Measurements from ENCODE around the gene GJC3. TPM values are rescaled to one million over a fixed set of nuclear protein-coding genes. Genes with fewer than 3 reads are reported as not detected.

GJC3 gene
- total RNA-seq, 4 donors from 2014 or later = not detected

- TF ChIP-seq CTCF (IDR thresholded peaks at IDR 0.05) = no peak
- no peak for TF ChIP-seq POLR2A (IDR thresholded peaks at IDR 0.05; ENCODE audit: low read depth)
- no peaks in the 10 kb centered on the region for H3K9me3 ChIP-seq
- intact Hi-C loops (cut with DNase I) = no loop called here
- no peak for DNase-seq (ENCODE audit: extremely low spot score)
- no peaks in the 10 kb centered on the region for H3K4me1 ChIP-seq
- no peaks in the 10 kb centered on the region for H3K27me3 ChIP-seq
- H3K27ac ChIP-seq (replicated peaks in 1 of 4) = no peak overlapping the region
- WGBS = 93% methylated on average over 5 of the region's 5 CpGs
- no peaks in the 10 kb centered on the region for H3K36me3 ChIP-seq
- H3K4me3 ChIP-seq = no peak overlapping the region
These were observed 52.9 kb downstream of the GJC3 start for GRCh38 chr7:99876491-99876890.

Small RNA genes lying within 50 kb of the gene (small RNA-seq; reads per million reads assigned to genes)
- 0 reads per million in 3 donors for gene RF00019
- gene RF00561 = 0 reads per million in 3 donors

Other genes with a start within 250 kb of the GJC3 start
- 1 to 10 TPM in 3 of 4 donors, under 1 TPM in 1; 0.91 to 4.6 (median 2.3) TPM for gene CYP3A5, start 249.6 kb downstream of the GJC3 start, total RNA-seq
- under 1 TPM in 2 of 4 donors, not detected in 2; 0.26 to 0.34 TPM for gene CYP3A7, start 194.4 kb downstream of the GJC3 start, total RNA-seq
- gene CYP3A4, start 145.4 kb downstream of the GJC3 start, total RNA-seq = not detected
- not detected for gene CYP3A43, start 101.6 kb downstream of the GJC3 start, total RNA-seq
- gene OR2AE1, start 52.6 kb downstream of the GJC3 start, total RNA-seq = under 1 TPM in 1 of 4 donors, not detected in 3; 0.65 TPM
- 10 to 100 TPM; 21.2 to 27.8 (median 24.7) TPM for gene TRIM4, start 10.1 kb downstream of the GJC3 start, total RNA-seq
- gene AZGP1, start 46.4 kb upstream of the GJC3 start, total RNA-seq = 1 to 10 TPM; 2.5 to 3.4 (median 3.0) TPM
- 10 to 100 TPM; 22.7 to 27.0 (median 24.0) TPM for gene ZKSCAN1, start 86.0 kb upstream of the GJC3 start, total RNA-seq
- 10 to 100 TPM; 12.9 to 18.4 (median 16.1) TPM for gene ZSCAN21, start 120.2 kb upstream of the GJC3 start, total RNA-seq
- 10 to 100 TPM; 15.6 to 25.3 (median 20.7) TPM for gene ZNF3, start 152.1 kb upstream of the GJC3 start, total RNA-seq
- gene COPS6, start 159.3 kb upstream of the GJC3 start, total RNA-seq = 10 to 100 TPM; 49.4 to 97.6 (median 73.7) TPM
- gene MCM7, start 171.8 kb upstream of the GJC3 start, total RNA-seq = 10 to 100 TPM; 35.3 to 60.3 (median 41.1) TPM
- gene AP4M1, start 172.0 kb upstream of the GJC3 start, total RNA-seq = 10 to 100 TPM; 19.9 to 31.7 (median 26.1) TPM
- 10 to 100 TPM; 48.5 to 92.1 (median 77.8) TPM for gene TAF6, start 189.7 kb upstream of the GJC3 start, total RNA-seq
- 10 to 100 TPM in 3 of 4 donors, 1 to 10 TPM in 1; 8.3 to 16.2 (median 13.3) TPM for gene CNPY4, start 190.0 kb upstream of the GJC3 start, total RNA-seq
- 1 to 10 TPM; 3.1 to 8.8 (median 5.0) TPM for gene MBLAC1, start 197.3 kb upstream of the GJC3 start, total RNA-seq
- 100 to 1,000 TPM; 117 to 184 (median 152) TPM for gene LAMTOR4, start 219.3 kb upstream of the GJC3 start, total RNA-seq
- gene TRAPPC14, start 229.1 kb upstream of the GJC3 start, total RNA-seq = 1 to 10 TPM; 5.5 to 8.8 (median 6.8) TPM
- 1 to 10 TPM; 1.6 to 7.3 (median 2.8) TPM for gene GAL3ST4, start 239.0 kb upstream of the GJC3 start, total RNA-seq
- gene GPC2, start 247.8 kb upstream of the GJC3 start, total RNA-seq = 1 to 10 TPM in 1 of 4 donors, under 1 TPM in 3; 0.33 to 1.0 (median 0.71) TPM
- gene STAG3, start 248.3 kb upstream of the GJC3 start, total RNA-seq = under 1 TPM in 3 of 4 donors, not detected in 1; 0.13 to 0.92 (median 0.50) TPM